Panc1 (cell line): ENCODE data around the gene DAB1. TPM values are rescaled to one million over a fixed set of nuclear protein-coding genes. Genes with fewer than 3 reads are reported as not detected.

Source experiments
- ATAC-seq: fragments of 200-7000 bp; cut with Tn5 transposase; 2 replicates; pipeline ENCODE4 v1.9.1; 2020; ENCODE audit warnings: mild to moderate bottlenecking, moderate library complexity
- BruUV-seq: library from RNA; stranded (reverse); fragments of 400-500 nt; replicated peaks from 2 replicates; lab custom pipeline; 2021; lab: Mats Ljungman, UMichigan
- CTCF ChIA-PET: fragments of 300-600 bp; sonication (Branson Sonifier 250); formaldehyde crosslinking; loops from one replicate; lab custom pipeline; 2022; ENCODE audit warnings: antibody characterized with exemption; lab: Charles Lee
- POLR2A ChIA-PET: fragments of 300-600 bp; sonication (Branson Sonifier 250); formaldehyde crosslinking; loops from one replicate; lab custom pipeline; 2022; ENCODE audit warnings: antibody characterized with exemption; lab: Charles Lee
- DNase-seq: peaks from one replicate; pipeline ENCODE4 v3.0.0-alpha.2; 2010; ENCODE audit warnings: low read depth, low spot score
- H3K27ac ChIP-seq: 2 replicates; pipeline ENCODE4 v1.5.1; 2011; ENCODE audit warnings: mild to moderate bottlenecking, low read length, inconsistent platforms
- H3K27me3 ChIP-seq: fragments of 200-500 bp; sonication (Bioruptor generic); 2 replicates; pipeline ENCODE4 v1.6.0; 2014; ENCODE audit warnings: low read length, inconsistent platforms; ENCODE audit not compliant: control insufficient read depth, insufficient read depth
- H3K36me3 ChIP-seq: fragments of 200-500 bp; sonication (Bioruptor generic); 2 replicates; pipeline ENCODE4 v1.5.1; 2014; ENCODE audit warnings: inconsistent platforms, mild to moderate bottlenecking, low read length, moderate library complexity; ENCODE audit not compliant: control insufficient read depth, insufficient read depth
- H3K4me1 ChIP-seq: 2 replicates; pipeline ENCODE4 v1.5.1; 2011; ENCODE audit warnings: inconsistent platforms, mild to moderate bottlenecking, low read length, moderate library complexity; ENCODE audit not compliant: control insufficient read depth, insufficient read depth
- H3K4me3 ChIP-seq, 2 experiments: 2 replicates each; pipeline ENCODE4 v1.5.1; 2011 to 2012; ENCODE audit warnings: low read depth in 2 of 2, low read length in 2 of 2, mild to moderate bottlenecking in 2 of 2, inconsistent platforms in 1 of 2, moderate library complexity in 1 of 2
- H3K9me3 ChIP-seq: fragments of 200-500 bp; sonication (Bioruptor generic); 2 replicates; pipeline ENCODE4 v1.5.1; 2014; ENCODE audit warnings: low read depth, mild to moderate bottlenecking, inconsistent platforms, low read length, moderate library complexity; ENCODE audit not compliant: control insufficient read depth, insufficient read depth
- CTCF ChIP-seq: fragments of 450-650 bp; IDR thresholded peaks from 2 replicates; pipeline ENCODE4 v1.5.1; 2017; ENCODE audit warnings: mild to moderate bottlenecking
- POLR2AphosphoS5 ChIP-seq: IDR thresholded peaks from 2 replicates; pipeline ENCODE4 v1.6.1; 2012; ENCODE audit warnings: mild to moderate bottlenecking, low read depth, low read length, moderate library complexity
- REST ChIP-seq, 2 experiments: IDR thresholded peaks; 2 replicates each; pipeline ENCODE4 v1.6.1; 2011 to 2012; ENCODE audit warnings: low read depth in 2 of 2, control low read depth in 1 of 2, low read length in 1 of 2, mild to moderate bottlenecking in 1 of 2, moderate library complexity in 1 of 2; ENCODE audit not compliant: insufficient read depth in 1 of 2
- SIN3A ChIP-seq: IDR thresholded peaks from 2 replicates; pipeline ENCODE4 v1.6.1; 2012; ENCODE audit warnings: low read depth, mild to moderate bottlenecking, low read length, moderate library complexity, borderline replicate concordance; ENCODE audit not compliant: insufficient read depth
- TCF7L2 ChIP-seq: IDR thresholded peaks from 2 replicates; pipeline ENCODE4 v1.6.1; 2011; ENCODE audit warnings: mild to moderate bottlenecking, low read depth, low read length, inconsistent platforms
- in situ Hi-C: cut with HindIII; loops from 2 replicates; pipeline ENCODE4 v1.10.0; 2016; ENCODE audit warnings: low sequenced_read_pairs, low pct_unique_long_range_greater_than_20kb
- intact Hi-C: fragments of 100-400 bp; cut with micrococcal nuclease; formaldehyde crosslinking; loops from one replicate; pipeline ENCODE4 v1.10.0; 2022; ENCODE audit not compliant: unreplicated experiment
- total RNA-seq: library from RNA; stranded (reverse); gene quantifications from one replicate; pipeline ENCODE4 v1.2.1, GENCODE V29; 2021; ENCODE audit not compliant: unreplicated experiment

DAB1 gene
- total RNA-seq, 1 experiment from 2014 or later, result 0.05 TPM

GRCh38 chr1:56965916-56966697 is 457.8 kb downstream of the DAB1 start, which contains the start of gene C8B:
C8B (minus strand) TSS chr1:56966015; CDS start chr1:56965948, 67 bp downstream.
- no peak within 1 kb of the TSS for H3K27ac ChIP-seq
- H3K9me3 ChIP-seq, result no peaks in the 10 kb centered on the region
- TF ChIP-seq TCF7L2 (no peak), SIN3A (no peak), REST (IDR thresholded peaks at IDR 0.05; ENCODE audit: insufficient read depth in 1 of 2, low read depth in 2 of 2, low read length in 1 of 2) (no peak), CTCF (no peak), POLR2AphosphoS5 (no peak)
- no peak for DNase-seq
- H3K4me3 ChIP-seq, result no peak within 1 kb of the TSS
- no TSS peak for BruUV-seq
- H3K27me3 ChIP-seq, result no peaks in the 10 kb centered on the region; the same call in 1 of the 2 replicates
- no peak for ATAC-seq
- in situ Hi-C loops, result no loop called here
- CTCF ChIA-PET, result no interaction called here
- POLR2A ChIA-PET, result no interaction called here
- no peaks in the 10 kb centered on the region for H3K36me3 ChIP-seq
- H3K4me1 ChIP-seq, result no peaks in the 10 kb centered on the region
- intact Hi-C loops, result loop anchor here (10.0 kb wide), 1 partner anchor 131 kb away; no protein-coding TSS in a partner anchor

- BruUV-seq, result no TSS peak
- intact Hi-C loops (loop anchor here (10.0 kb wide), 1 partner anchor 130 kb away; no protein-coding TSS in a partner anchor), in situ Hi-C loops (no loop called here)
- H3K27ac ChIP-seq, result no peak overlapping the region
- no peak for ATAC-seq
- H3K4me3 ChIP-seq, result no peak overlapping the region
- H3K4me1 ChIP-seq, result no peaks in the 10 kb centered on the region
- H3K9me3 ChIP-seq, result no peaks in the 10 kb centered on the region
- ChIA-PET POLR2A (no interaction called here), CTCF (interaction anchor here (0.6 kb wide), 1 partner anchor 161 kb away, joined by 3 read pairs; no protein-coding TSS in a partner anchor)
- no peak for DNase-seq
- TF ChIP-seq REST (IDR thresholded peaks at IDR 0.05; ENCODE audit: insufficient read depth in 1 of 2, low read depth in 2 of 2, low read length in 1 of 2) (no peak), SIN3A (no peak), TCF7L2 (no peak), POLR2AphosphoS5 (no peak), CTCF (no peak)
- H3K36me3 ChIP-seq, result no peaks in the 10 kb centered on the region
- H3K27me3 ChIP-seq, result no peaks in the 10 kb centered on the region; the same call in 1 of the 2 replicates
Measured at GRCh38 chr1:56965191-56965590, 458.7 kb downstream of the DAB1 start.
